CD4-positive, alpha-beta T cell treated with Interleukin-15 for 1 hour (primary cell): ENCODE data around the gene MMP2.

Experiments used
- DNase-seq: peaks from one replicate; pipeline ENCODE4 v3.0.0-alpha.2; 2020

Gene MMP2

GRCh38 chr16:55495616-55496289 lies 16.8 kb downstream of the MMP2 start:
- no peak for DNase-seq

GRCh38 chr16:55496509-55497145 lies 17.6 kb downstream of the MMP2 start:
- DNase-seq, result no peak

DNA sequence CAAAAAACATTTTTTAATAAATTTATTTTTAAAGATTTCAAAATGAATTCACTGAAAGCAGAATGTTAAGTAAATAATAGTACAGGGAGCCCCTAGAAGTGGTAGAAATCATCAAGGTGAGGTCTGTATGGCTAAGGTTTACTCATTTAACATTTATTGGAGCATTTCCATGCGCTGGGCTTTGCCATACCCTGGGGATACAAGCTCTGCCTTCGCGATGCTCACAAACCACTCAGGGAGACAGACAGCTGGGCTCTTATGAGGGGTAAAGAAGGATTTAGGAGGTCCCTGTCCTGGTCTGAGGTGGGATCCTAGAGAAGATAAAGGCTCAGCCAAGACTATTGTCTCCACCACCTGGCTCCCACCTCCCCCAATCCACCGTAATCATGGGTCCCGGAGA lies 18.6 kb downstream of the MMP2 start:
- no peak for DNase-seq

GRCh38 chr16:55498101-55498500 lies 19.1 kb downstream of the MMP2 start:
- no peak for DNase-seq

DNA sequence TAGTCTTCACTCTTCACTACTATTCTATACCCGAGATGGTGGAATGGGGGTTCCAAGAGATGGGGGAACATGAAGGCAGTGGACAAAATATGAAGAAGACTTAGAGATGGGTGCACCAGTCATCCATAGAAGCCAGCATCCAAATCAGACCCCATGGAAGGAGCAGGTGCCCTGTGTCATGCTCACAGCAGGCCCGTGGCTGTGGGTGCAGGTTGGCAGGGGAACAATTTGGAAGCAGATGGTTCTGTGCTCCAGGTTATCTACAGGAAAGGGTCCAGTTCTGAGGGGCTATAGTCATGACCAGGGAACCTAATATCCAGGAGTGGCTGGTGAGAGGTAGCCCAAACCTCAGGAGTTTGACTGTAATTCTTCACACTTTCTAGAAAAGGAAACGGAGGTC lies 20.3 kb downstream of the MMP2 start:
- DNase-seq, result no peak

DNA sequence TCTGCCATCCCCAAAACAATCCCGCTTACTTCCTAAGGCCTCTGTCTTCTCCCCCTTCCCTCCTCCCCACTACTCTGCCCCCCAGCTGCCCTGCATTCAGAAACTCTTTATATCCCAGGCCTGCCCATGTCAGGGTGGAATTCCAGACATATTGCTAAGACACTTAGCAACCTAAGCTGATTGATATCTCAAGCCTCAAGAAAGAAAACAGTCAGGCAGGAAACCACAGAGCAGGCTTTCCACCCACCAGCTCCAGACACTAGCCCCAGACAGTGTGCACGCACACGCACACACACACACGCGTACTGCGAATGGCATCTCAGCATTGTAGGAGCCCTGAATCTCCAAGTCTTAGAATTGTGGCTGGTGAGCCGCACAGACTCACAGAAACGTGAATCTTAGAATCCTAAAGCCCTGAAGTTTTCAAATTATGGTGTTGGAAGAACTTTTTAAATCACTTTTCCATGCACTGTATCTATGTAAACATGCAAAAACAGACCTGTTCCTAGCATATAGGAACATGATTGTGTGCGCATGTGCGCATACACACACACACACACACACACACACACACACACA lies 21.0 kb downstream of the MMP2 start:
- no peak for DNase-seq

DNA sequence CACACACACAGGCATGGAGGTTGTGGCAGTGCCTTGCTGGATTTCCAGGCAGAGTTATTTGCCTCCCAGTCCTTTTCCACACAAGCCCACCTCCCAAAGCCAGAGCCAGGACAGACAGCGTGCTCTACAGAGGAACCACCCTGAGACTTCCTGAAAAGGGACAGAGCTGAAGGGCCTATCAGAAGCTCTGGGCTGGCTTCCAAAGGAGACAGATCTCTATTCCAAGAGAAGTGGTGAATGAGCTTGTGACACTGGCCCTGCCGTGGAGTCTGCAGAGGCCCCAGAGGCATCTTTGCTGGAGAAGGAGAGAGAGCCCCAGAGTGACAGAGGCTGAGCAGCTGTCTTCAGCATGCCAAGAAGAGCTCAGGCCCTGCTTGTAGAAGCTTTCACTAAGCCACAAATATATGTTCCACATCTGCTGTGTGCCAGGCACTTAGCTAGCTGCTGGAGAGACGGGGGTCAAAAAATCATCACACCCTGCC lies 21.6 kb downstream of the MMP2 start:
- no peak for DNase-seq

DNA sequence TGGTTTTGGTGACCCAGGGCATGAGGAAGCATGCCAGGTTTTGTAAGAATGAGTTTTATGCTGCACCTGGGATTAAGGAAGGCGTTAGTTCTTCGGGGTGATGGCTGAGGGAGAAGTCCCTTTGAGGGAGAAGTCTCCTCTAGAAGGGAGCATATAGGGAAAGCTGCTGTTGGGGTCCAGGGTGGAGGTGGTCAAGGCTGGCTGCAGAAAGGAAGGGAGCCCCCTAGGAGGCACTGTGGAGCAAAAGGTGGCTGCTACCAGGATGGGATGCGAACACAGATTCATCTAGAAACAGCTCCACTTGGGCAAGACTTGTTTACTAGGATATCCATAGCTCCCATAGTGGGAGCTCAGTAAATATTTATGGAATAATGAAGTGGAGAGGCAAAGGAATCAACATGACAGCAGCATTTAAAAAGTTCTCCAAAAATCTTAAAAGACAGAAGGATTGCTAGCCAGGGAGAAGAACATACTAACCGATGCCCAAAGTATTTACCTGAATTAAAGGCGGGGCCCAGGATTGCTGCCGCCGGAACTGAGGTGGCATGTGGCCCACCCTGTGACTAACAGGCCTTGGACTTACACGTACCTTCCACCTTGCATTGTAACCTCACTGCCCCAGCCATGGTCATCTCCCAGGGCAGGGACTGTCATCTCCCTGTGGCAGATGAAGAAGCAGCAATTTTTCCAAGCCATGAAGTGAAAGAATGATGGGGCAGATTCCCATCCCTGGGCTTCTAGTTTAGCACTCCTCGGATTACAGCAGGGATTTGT lies 22.7 kb downstream of the MMP2 start:
- no peak for DNase-seq

DNA sequence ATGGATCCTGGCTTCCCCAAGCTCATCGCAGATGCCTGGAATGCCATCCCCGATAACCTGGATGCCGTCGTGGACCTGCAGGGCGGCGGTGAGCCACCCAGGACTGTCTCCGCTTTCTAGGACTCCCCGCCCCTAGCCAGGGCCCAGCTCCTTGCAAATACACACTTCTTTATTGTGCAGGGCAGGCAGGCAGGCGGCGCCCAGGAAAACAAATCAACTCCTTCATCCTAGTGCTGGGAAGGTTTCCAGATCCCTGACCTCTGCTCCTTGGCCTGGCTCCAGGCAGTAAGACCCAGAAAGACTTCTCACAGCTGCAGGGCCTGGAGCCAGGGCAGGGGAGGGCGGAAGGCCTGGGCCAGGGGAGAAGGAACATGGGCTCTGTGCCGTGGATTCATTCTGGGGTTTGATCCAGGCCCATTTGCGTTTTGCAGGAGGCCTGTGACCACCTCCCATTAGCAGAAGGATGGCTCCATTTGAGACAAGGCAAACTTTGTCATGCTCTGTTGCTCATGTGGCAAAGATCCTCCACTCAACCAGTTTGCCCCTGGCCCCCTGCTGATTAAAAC lies 23.9 kb downstream of the MMP2 start:
- DNase-seq, result no peak

- DNase-seq, result no peak
Measured at GRCh38 chr16:55503726-55504550, 24.9 kb downstream of the MMP2 start.

DNA sequence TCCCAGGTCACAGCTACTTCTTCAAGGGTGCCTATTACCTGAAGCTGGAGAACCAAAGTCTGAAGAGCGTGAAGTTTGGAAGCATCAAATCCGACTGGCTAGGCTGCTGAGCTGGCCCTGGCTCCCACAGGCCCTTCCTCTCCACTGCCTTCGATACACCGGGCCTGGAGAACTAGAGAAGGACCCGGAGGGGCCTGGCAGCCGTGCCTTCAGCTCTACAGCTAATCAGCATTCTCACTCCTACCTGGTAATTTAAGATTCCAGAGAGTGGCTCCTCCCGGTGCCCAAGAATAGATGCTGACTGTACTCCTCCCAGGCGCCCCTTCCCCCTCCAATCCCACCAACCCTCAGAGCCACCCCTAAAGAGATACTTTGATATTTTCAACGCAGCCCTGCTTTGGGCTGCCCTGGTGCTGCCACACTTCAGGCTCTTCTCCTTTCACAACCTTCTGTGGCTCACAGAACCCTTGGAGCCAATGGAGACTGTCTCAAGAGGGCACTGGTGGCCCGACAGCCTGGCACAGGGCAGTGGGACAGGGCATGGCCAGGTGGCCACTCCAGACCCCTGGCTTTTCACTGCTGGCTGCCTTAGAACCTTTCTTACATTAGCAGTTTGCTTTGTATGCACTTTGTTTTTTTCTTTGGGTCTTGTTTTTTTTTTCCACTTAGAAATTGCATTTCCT lies 26.5 kb downstream of the MMP2 start:
- DNase-seq, result no peak

DNA sequence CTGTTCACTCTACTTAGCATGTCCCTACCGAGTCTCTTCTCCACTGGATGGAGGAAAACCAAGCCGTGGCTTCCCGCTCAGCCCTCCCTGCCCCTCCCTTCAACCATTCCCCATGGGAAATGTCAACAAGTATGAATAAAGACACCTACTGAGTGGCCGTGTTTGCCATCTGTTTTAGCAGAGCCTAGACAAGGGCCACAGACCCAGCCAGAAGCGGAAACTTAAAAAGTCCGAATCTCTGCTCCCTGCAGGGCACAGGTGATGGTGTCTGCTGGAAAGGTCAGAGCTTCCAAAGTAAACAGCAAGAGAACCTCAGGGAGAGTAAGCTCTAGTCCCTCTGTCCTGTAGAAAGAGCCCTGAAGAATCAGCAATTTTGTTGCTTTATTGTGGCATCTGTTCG lies 27.1 kb downstream of the MMP2 start:
- DNase-seq, result no peak

GRCh38 chr16:55506708-55507107 lies 27.7 kb downstream of the MMP2 start:
- DNase-seq, result no peak

DNA sequence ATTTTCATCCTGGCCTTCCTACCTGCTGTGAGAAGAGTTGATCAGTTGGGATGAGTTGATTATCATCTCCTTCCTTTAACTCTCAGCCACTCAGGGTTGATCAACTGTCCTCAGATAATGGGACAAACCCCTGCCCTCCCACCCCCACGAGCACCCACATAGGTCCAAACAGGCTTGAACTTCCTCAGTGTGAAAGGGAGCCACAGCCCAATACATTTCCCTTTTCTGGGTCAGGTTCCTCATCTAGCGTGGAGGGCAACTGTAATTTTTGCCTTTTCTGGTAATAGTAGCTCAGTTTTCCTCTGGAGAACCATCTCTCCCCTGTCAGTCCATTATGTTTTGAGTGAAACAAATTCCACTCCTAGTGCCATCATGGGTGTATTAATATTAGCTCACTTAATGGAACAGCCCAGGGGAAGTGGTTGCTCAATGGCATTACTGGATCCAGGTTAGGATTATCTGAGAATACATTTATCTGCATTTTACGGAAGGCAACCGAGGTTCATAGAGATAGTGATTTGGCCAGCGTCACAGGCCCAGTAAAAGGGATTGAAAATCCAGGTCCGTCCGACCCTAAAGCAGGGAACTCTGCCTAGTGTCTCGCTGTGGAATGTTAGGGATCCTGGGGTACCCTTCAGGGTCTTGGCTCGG lies 29.4 kb downstream of the MMP2 start:
- DNase-seq, result no peak

DNA sequence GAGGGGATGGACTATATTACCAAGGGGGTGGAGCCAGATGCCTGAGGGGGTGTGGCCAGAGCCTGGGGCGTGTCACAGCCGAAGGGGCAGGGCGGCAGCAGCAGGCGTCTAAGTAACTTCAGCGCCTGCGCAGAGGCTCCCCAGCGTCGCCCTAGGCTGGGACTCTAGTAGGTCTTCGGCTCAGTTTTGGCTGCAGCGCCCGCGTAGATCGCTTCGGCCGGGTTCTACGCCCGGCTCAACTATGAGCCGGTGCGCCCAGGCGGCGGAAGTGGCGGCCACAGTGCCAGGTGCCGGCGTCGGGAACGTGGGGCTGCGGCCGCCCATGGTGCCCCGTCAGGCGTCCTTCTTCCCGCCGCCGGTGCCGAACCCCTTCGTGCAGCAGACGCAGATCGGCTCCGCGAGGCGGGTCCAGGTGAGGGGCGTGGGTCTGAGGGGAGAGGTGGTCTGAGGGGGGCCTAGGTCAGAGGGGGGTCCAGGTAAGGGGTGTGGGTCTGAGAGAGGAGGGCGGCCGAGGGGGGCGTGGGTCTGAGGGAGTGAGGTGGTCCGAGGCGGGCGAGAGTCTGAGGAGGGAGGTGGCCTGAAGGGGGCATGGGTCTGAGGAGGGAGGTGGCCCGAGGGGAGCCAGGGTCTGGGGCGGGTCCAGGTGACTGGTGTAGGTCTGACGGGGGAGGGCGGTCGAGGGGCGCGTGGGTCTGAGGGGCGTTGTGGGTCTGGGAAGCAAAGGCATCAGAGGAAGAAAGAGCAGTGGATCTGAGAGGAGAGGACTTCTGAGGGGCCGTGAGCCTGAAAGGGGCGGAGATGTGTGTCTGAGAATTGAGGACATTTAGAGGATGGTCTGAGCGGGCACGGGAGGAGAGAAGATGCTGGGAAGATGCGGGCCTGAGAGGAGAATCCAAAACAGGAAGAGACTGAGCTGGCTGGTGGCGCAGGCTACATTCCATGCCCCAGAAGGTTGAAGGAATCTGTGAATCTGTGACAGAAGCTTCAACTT lies 30.2 kb downstream of the MMP2 start, which contains the start of gene LPCAT2:
Gene LPCAT2, plus strand, starts transcription at position 132 of the 991 bp plus-strand sequence. Its CDS starts 110 bp downstream, at position 242.
- peak; percentile 66 for DNase-seq

DNA sequence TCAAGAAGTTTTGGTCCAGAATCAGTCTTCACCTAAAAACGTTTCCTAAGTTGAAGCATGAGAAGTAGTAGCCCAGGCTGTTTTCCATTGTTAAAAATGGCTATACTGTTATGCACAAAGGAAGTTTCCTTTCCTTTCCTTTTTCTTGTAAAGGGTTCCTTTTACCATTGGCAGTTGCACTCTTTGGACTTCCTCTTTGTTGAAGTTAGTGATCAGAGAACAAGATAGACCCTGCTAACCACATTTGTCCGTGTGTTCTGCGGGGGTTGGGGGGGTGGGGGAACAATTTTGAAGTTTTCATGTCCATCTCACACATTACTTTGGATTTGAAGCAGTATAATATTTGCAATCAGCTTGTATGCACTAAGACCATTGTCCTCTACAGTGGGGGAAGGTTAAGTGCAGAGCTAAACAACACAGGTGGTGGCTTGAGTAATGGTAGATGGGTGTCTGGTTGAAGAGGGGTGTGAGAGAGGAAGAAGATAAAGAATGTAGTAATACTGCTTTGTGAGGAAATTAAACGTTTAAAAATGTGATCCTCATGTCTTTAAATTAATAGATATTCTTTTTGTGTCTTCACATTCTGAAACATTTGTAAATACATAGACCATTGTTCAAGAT lies 31.3 kb downstream of the MMP2 start:
- no peak for DNase-seq

DNA sequence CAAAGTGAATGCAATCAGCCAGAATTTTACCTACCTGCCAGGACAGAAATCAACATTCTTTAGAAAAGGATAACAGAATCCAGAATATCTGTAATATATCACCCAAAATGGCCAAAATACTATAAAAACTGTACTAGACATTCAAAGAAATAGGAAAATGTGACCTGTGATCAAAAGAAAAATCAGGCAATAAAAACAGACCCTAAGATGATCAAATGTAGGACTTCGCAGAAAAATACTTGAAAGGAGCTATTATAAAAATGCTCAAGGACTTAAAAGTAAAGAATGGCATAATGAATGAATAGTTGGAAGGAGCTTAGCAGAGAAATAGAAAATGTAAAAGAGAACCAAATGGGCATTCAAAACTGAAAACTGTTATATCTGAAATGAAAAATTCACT lies 33.9 kb downstream of the MMP2 start:
- DNase-seq, result no peak

DNA sequence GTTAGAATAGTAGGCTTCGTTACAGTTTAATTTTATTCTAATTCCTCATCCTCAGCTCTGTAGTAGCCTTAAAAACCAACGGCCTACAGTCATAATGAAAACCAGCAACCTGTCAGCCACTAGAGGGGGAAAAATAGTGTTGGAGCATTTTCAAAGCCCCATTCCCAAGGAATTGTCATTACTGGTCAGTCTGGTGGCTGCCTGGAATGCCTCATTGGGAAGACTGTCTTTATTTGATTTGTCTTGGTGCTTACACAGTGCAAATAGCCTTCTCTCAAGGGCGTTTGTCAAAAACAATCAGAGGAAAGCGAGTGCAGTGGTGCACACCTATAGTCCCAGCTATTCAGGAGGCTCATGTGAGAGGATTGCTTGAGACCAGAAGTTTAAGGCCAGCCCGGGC lies 34.6 kb downstream of the MMP2 start:
- DNase-seq, result no peak

GRCh38 chr16:55515111-55515510 lies 36.1 kb downstream of the MMP2 start:
- DNase-seq, result no peak
